Measurements from ENCODE around the gene LRP5. TPM values are rescaled to one million over a fixed set of nuclear protein-coding genes. Genes with fewer than 3 reads are reported as not detected.
"Not testable (repeated sequence)": the region's sequence is repeated elsewhere in the genome, so short reads cannot be mapped to it uniquely, and the experiment has no call there.

Gene LRP5
- total RNA-seq, 4 donors from 2014 or later: 45.8 to 75.5 (median 54.3) TPM

GRCh38 chr11:68430801-68431200 lies 118.4 kb downstream of the LRP5 start:
- intact Hi-C loops (cut with DNase I): no loop called here
- no peaks in the 10 kb centered on the region for H3K27me3 ChIP-seq
- no peaks in the 10 kb centered on the region for H3K4me1 ChIP-seq
- TF ChIP-seq CTCF (IDR thresholded peaks at IDR 0.05): no peak
- TF ChIP-seq POLR2A (IDR thresholded peaks at IDR 0.05): no peak
- peaks cover 27 to 40% of the 10 kb centered on the region in 2 donors for H3K36me3 ChIP-seq
- WGBS, 2 donors: 75 to 94% methylated on average over 3 of the region's 3 CpGs
- H3K4me3 ChIP-seq (replicated peaks in 1 of 3): no peak overlapping the region
- peak overlapping the region in 1 of 3 donors; percentile 20 for H3K27ac ChIP-seq
- no peaks in the 10 kb centered on the region for H3K9me3 ChIP-seq
- DNase-seq: peak; percentile 31 to 32

GRCh38 chr11:68431984-68432645 lies 119.7 kb downstream of the LRP5 start:
- Histone ChIP-seq H3K4me1 (peaks cover 0 to 4% of the 10 kb centered on the region in 2 donors), H3K9me3 (no peaks in the 10 kb centered on the region), H3K27me3 (no peaks in the 10 kb centered on the region), H3K4me3 (replicated peaks in 1 of 3) (no peak overlapping the region), H3K36me3 (peaks cover 15 to 26% of the 10 kb centered on the region in 2 donors), H3K27ac (no peak overlapping the region)
- intact Hi-C loops (cut with DNase I): no loop called here
- WGBS, 2 donors: 89 to 93% methylated on average over 19 to 22 of the region's 24 CpGs
- DNase-seq: no peak
- TF ChIP-seq POLR2A (IDR thresholded peaks at IDR 0.05): no peak
- TF ChIP-seq CTCF (IDR thresholded peaks at IDR 0.05): no peak

GRCh38 chr11:68432874-68433273 lies 120.5 kb downstream of the LRP5 start:
- H3K9me3 ChIP-seq: no peaks in the 10 kb centered on the region
- H3K4me3 ChIP-seq (replicated peaks in 1 of 3): no peak overlapping the region
- intact Hi-C loops (cut with DNase I): no loop called here
- peaks cover 0 to 11% of the 10 kb centered on the region in 2 donors for H3K4me1 ChIP-seq
- H3K36me3 ChIP-seq: peaks cover 17 to 24% of the 10 kb centered on the region in 2 donors
- no peaks in the 10 kb centered on the region for H3K27me3 ChIP-seq
- H3K27ac ChIP-seq: no peak overlapping the region
- DNase-seq: no peak
- TF ChIP-seq POLR2A (IDR thresholded peaks at IDR 0.05): no peak
- WGBS, 2 donors: 86 to 87% methylated on average over 17 of the region's 17 CpGs

- no peak overlapping the region for H3K27ac ChIP-seq
- H3K27me3 ChIP-seq: no peaks in the 10 kb centered on the region
- no peaks in the 10 kb centered on the region for H3K9me3 ChIP-seq
- peaks cover 18 to 24% of the 10 kb centered on the region in 2 donors for H3K36me3 ChIP-seq
- no peak for DNase-seq
- intact Hi-C loops (cut with DNase I): no loop called here
- WGBS, 2 donors: 79 to 89% methylated on average over 6 to 20 of the region's 31 CpGs
- H3K4me3 ChIP-seq (replicated peaks in 1 of 3): no peak overlapping the region
- H3K4me1 ChIP-seq: peaks cover 0 to 15% of the 10 kb centered on the region in 2 donors
- TF ChIP-seq POLR2A (IDR thresholded peaks at IDR 0.05) (no peak), CTCF (IDR thresholded peaks at IDR 0.05) (no peak)
Measured at GRCh38 chr11:68433541-68433940, 121.2 kb downstream of the LRP5 start.

- Histone ChIP-seq H3K36me3 (peaks cover 21% of the 10 kb centered on the region in 2 donors), H3K4me1 (peaks cover 0 to 15% of the 10 kb centered on the region in 2 donors)
- H3K4me3 ChIP-seq (replicated peaks in 1 of 3); H3K27ac ChIP-seq; H3K9me3 ChIP-seq; DNase-seq; H3K27me3 ChIP-seq; intact Hi-C loops (cut with DNase I): not testable (repeated sequence)
- 99% methylated on average over 5 of the region's 5 CpGs for WGBS, 2 donors
Measured at GRCh38 chr11:68434159-68434558, 121.8 kb downstream of the LRP5 start.

- Histone ChIP-seq H3K4me1 (peaks cover 0 to 17% of the 10 kb centered on the region in 2 donors), H3K36me3 (peaks cover 8 to 22% of the 10 kb centered on the region in 2 donors), H3K27ac (peak overlapping the region in 1 of 3 donors; percentile 2), H3K4me3 (replicated peaks in 1 of 3) (no peak overlapping the region), H3K27me3 (no peaks in the 10 kb centered on the region), H3K9me3 (no peaks in the 10 kb centered on the region)
- intact Hi-C loops (cut with DNase I): loop anchor here (5.0 kb wide), 1 partner anchor 34 kb away; no protein-coding TSS in a partner anchor
- DNase-seq: no peak
- TF ChIP-seq POLR2A (IDR thresholded peaks at IDR 0.05) (no peak), CTCF (IDR thresholded peaks at IDR 0.05) (no peak)
- 82 to 91% methylated on average over 10 to 13 of the region's 16 CpGs for WGBS, 2 donors
Measured at GRCh38 chr11:68436162-68436888, 123.9 kb downstream of the LRP5 start.

All from thyroid gland (tissue), 4 donors.